Erythroblast (primary cell): ENCODE results near the gene ELOB.

Experiments used
- DNase-seq, 2 experiments: peaks; one replicate each; lab custom pipeline; 2025; lab: John Stamatoyannopoulos, UW
- GATA1 ChIP-seq: IDR thresholded peaks from 2 replicates; pipeline ENCODE4 v1.6.1; 2011; ENCODE audit warnings: low read depth, mild to moderate bottlenecking, control low read depth, low read length, moderate library complexity
- POLR2A ChIP-seq: IDR thresholded peaks from 2 replicates; pipeline ENCODE4 v1.6.1; 2011; ENCODE audit warnings: mild to moderate bottlenecking, low read length

ELOB gene

GRCh38 chr16:2817340-2818271 is 40.5 kb upstream of the ELOB start:
- DNase-seq: no peak
- TF ChIP-seq POLR2A (no peak), GATA1 (no peak)

DNA sequence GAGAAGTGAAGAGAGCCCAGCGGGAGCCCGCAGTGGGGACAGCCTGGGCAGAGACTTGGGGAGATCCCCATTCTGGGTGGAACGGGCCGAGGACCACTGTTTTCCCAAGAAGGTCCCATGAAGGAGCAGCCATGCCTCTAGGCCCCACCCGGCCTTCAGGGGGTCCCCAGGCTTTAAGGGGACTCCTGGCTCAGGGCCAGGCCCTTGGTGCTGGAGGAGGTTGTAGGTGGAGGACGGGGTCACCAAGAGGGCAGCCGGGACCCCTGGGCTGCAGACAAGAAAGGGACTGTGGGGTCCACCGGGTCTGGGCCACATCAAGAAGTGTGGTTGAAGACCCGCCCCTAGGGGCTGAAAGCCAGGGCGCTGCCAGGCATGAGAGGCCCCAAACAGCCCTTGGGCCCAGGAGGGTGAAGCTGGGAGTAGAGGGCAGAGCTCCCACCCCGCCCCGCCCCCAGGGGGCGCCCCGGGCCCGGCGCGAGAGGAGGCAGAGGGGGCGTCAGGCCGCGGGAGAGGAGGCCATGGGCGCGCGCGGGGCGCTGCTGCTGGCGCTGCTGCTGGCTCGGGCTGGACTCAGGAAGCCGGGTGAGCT is 39.8 kb upstream of the ELOB start, which contains the start of gene PRSS21:
PRSS21 (plus strand) TSS at position 487 of the 589 bp plus-strand sequence; CDS start at position 519, 32 bp downstream.
- peak; percentile 25 to 27 for DNase-seq
- TF ChIP-seq GATA1: no peak
- TF ChIP-seq POLR2A: no peak

- no peak for DNase-seq
- TF ChIP-seq GATA1 (no peak), POLR2A (no peak)
Observed at GRCh38 chr16:2815299-2815771, 38.3 kb upstream of the ELOB start.

- TF ChIP-seq GATA1: no peak
- no peak for TF ChIP-seq POLR2A
Observed at GRCh38 chr16:2814551-2815298, 37.6 kb upstream of the ELOB start.

DNA sequence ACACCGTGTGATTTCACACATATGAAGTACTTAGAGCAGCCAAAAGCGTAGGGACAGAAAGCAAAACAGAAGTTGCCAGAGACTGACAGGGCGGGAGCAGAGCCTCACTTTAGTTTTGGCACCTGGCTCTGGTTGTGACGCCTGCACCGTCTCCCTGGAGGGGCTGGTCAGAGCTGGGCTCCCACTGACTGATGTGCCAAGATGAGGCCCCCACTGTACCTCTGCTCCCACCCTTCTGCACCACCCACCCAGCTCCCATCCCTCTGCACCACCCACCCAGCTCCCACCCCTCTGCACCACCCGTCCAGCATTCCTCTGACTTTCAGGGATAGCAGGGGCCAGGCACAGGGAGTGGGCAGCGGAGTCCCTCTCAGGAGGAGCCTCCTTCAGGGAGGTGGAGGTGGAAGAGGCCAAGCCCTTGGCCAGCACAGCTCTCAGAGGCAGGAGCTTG is 36.7 kb upstream of the ELOB start:
- DNase-seq: no peak
- TF ChIP-seq GATA1 (no peak), POLR2A (no peak)

More at GRCh38 chr16:2814551-2815298, 37.6 kb upstream of the ELOB start:
- DNase-seq: no peak

DNA sequence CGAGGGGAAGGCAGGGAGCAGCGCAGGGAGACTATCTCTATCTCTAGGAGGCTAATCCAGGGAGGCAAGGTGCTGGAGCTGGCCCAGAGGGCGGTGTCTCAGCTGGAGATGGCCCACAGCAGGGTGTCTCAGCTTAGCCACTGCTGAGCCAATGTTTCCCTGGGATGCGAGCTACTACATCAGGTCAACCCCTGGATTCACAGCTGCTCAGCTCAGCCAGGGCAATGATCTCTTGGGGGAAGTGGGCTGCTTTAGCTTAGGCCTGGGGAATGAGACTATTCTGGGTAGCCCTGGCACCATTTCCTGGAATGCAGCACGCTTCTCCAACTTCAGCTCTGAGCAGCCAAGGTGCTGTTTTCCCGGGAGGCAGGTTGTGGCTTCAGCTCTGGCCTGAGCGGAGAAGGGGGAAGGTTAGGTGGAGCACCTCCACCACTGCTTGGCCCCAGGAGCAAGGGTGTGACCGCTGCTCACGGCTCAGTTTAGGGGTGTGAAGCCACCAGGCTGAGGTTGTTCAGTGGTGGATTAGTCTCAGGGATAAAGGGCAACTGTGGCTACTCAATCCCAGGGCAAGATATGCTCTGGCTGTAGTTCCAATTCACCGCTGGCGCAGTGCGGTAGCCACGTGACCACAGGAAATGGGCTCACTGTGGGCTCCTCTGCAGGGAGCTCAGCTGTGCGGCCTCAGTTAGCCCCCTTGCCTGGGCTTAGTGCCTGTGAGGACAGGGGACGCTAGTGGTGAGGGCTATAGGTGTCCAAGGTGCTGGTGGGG is 34.8 kb upstream of the ELOB start:
- TF ChIP-seq GATA1 (no peak), POLR2A (no peak)
- DNase-seq: no peak

GRCh38 chr16:2810651-2811050 is 33.6 kb upstream of the ELOB start:
- TF ChIP-seq POLR2A: no peak
- no peak for TF ChIP-seq GATA1
- DNase-seq: no peak

DNA sequence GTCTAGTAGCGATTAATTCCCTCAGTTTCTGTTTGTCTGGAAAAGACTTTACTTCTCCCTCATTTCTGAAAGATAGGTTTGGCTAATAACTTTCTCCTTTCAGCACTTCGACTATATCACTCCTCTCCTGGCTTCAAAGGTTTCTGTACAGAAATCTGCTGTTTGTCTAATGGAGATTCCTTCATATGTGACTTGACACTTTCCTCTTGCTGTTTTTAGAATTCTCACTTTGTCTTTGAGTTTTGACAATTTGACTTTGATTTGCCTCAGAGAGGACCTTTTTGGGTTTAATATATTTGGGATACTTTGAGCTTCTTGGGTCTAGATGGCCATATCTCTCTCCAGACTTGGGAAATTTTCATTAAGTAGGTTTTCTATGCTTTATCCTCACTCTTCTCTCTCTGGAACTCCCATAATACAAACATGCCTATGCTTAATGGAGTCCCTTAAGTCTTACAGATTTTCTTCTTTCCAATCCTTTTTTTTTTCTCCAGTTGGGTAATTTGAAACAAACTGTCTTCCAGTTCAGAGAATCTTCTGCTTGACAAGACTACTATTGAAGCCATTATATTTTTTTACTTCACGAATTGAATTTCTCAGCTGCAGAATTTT is 32.2 kb upstream of the ELOB start:
- TF ChIP-seq GATA1 (no peak), POLR2A (no peak)
- DNase-seq: no peak

- no peak for DNase-seq
- no peak for TF ChIP-seq GATA1
- TF ChIP-seq POLR2A: no peak
Observed at GRCh38 chr16:2808181-2808580, 31.1 kb upstream of the ELOB start.

GRCh38 chr16:2806286-2806685 is 29.2 kb upstream of the ELOB start:
- no peak for DNase-seq
- TF ChIP-seq GATA1: no peak
- no peak for TF ChIP-seq POLR2A

DNA sequence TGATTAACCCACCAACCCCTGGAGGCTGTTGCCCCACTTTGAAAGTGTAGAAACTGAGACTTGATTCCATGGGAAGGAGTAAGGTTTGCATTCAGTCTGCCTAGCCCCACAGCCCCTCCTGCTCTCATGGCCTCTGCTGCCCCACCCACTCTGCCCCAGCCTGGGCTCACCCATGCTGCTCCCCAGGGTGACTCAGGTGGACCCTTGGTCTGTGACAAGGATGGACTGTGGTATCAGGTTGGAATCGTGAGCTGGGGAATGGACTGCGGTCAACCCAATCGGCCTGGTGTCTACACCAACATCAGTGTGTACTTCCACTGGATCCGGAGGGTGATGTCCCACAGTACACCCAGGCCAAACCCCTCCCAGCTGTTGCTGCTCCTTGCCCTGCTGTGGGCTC is 27.6 kb upstream of the ELOB start:
- no peak for TF ChIP-seq GATA1
- TF ChIP-seq POLR2A: no peak

DNA sequence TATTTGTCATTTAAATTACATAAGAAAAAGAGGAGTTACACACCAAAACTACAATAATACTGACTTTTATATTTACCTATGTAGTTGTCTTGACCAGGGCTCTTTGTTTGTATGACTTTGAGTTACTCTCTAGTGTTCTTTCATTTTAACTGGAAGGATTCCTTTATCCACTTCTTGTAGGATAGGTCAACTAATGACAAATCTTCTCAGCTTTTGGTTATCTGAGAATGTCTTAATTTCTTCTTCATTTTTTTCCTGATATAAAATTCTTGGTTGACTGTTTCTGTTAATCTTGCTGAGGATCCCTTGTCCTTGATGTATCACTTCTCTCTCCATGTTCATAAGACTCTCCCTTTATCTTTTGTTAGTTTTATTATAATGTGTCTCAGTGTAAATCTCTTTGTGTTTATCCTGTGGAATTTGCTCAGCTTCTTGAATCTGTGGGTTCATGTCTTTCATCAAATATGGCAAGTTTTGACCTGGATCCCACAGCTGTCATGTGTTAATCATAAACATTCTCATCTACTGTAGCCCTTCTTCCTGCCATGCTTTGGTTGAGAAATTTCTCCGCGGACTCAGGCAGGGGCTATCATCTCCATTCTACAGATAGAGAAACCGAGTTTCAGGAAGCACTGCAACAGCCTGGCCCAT is 26.6 kb upstream of the ELOB start:
- DNase-seq: no peak
- TF ChIP-seq GATA1: no peak
- TF ChIP-seq POLR2A: no peak

More for the DNA sequence above, 27.6 kb upstream of the ELOB start:
- no peak for DNase-seq
